ENCODE data around the gene SLC25A38.

DNA sequence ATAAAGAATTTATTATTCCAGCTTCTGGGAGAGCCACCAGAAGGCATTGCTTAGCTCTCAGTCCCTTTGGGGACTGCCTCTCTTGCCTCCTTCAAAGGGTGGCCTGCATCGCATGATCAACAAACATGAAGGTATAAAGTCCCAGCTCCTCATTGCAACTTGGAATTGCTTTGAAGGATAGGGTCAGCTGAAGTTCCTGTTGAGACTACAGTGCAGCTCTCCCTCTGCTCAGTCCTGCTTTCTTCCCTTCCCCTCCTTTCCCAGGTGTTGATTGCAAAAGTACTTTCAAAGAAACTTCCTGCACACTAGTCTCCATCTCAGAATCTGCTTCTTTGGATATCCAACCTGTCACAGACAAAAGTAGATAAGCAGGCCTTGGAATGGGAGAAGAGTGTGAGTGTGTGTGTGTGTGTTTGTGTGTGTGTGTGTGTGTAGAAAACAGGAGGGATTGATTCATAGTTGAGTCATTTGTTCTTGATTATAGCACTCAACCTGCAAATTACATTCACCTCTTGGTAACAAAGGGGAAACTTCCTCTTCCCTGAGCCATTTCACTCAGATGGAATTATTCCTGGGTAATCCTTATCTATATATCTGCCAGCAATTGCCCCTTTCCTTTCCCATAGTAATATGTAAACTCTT lies 40.0 kb upstream of the SLC25A38 start:
- TF ChIP-seq, protein P1, sequence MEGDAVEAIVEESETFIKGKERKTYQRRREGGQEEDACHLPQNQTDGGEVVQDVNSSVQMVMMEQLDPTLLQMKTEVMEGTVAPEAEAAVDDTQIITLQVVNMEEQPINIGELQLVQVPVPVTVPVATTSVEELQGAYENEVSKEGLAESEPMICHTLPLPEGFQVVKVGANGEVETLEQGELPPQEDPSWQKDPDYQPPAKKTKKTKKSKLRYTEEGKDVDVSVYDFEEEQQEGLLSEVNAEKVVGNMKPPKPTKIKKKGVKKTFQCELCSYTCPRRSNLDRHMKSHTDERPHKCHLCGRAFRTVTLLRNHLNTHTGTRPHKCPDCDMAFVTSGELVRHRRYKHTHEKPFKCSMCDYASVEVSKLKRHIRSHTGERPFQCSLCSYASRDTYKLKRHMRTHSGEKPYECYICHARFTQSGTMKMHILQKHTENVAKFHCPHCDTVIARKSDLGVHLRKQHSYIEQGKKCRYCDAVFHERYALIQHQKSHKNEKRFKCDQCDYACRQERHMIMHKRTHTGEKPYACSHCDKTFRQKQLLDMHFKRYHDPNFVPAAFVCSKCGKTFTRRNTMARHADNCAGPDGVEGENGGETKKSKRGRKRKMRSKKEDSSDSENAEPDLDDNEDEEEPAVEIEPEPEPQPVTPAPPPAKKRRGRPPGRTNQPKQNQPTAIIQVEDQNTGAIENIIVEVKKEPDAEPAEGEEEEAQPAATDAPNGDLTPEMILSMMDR (IDR thresholded peaks at IDR 0.05), result no peak
- no peak for TF ChIP-seq POLR2A (IDR thresholded peaks at IDR 0.05)
